HFFc6 (cell line): ENCODE results near the gene CIB4. TPM values are rescaled to one million over a fixed set of nuclear protein-coding genes. Genes with fewer than 3 reads are reported as not detected.

Experiments
- DNase-seq: peaks from one replicate; pipeline ENCODE4 v3.0.0-alpha.2; 2018
- H3K27ac Mint-ChIP-seq: 2 replicates; pipeline ENCODE4 v1.8.0; 2020; ENCODE audit warnings: mild to moderate bottlenecking, mixed read lengths
- H3K27me3 Mint-ChIP-seq: 2 replicates; pipeline ENCODE4 v1.8.0; 2021; ENCODE audit warnings: mild to moderate bottlenecking, moderate library complexity, mixed read lengths; ENCODE audit not compliant: insufficient read depth
- H3K36me3 Mint-ChIP-seq: 2 replicates; pipeline ENCODE4 v1.8.0; 2021; ENCODE audit warnings: low read depth, mixed read lengths
- H3K4me1 Mint-ChIP-seq: 2 replicates; pipeline ENCODE4 v1.8.0; 2020; ENCODE audit warnings: low read depth, mixed read lengths
- H3K4me3 Mint-ChIP-seq: 2 replicates; pipeline ENCODE4 v1.8.0; 2020; ENCODE audit warnings: mild to moderate bottlenecking, moderate library complexity, mixed read lengths
- H3K9me3 Mint-ChIP-seq: 2 replicates; pipeline ENCODE4 v1.8.0; 2020; ENCODE audit warnings: mild to moderate bottlenecking, mixed read lengths
- total RNA-seq, 6 experiments: library from RNA; stranded (reverse); fragmentation: NEBNext Ultra II Directional; extraction: Animal tissue kit (Norgen Biotek cat#: 25700); gene quantifications; 2 replicates in 1 of 6; 3 replicates in 5 of 6; pipeline ENCODE4 v1.2.3, GENCODE V29; 2021
- TF ChIP-seq, protein P1 (sequence below): fragments of 200-600 bp; sonication (generic); IDR thresholded peaks from 2 replicates; pipeline ENCODE4 v1.5.0; 2021; ENCODE audit warnings: antibody characterized with exemption, mild to moderate bottlenecking

The CIB4 gene
- total RNA-seq, 6 experiments from 2014 or later, result not detected

DNA sequence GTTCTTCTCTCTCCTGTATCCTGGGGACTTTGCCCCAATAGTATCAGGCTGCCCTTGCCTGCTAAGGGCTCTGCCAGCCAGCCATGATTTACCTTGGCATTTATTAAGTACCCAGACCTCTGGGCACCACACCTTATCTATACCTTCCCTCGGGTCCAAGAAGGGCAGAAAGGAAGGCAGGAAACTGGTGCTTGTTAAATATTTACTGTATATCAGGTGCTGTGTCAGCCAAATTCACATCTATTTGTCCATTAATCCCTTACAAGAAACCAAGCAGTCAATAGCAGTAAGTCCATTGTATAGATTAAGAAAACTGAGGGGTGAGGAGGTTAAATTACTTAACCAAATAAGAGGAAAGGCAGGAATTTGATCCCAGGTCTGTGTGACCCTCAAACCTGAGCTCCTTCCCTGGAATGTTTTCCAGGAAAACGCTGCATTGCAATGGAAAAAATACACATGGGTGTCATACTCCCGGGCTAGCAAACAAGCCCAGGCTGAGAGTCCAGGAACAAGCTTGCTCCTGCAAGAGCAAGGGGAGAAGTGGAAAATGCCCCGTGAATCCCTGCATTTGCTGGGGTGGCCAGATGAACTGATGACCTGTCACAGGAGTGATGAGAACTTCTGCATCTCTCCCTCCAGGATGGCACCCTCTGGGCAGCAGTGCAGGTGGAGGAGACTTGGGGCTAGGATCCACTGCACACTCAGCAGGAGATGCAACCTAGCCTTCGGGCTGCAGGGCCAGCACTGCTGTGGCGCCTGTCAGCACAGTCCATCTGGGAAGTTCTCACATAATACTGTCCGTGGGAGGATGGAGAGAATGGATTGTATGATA lies 30.4 kb downstream of the CIB4 start:
- Mint-ChIP-seq H3K9me3 (no peaks in the 10 kb centered on the region), H3K4me1 (no peaks in the 10 kb centered on the region), H3K27me3 (peaks cover 58% of the 10 kb centered on the region), H3K36me3 (no peaks in the 10 kb centered on the region), H3K4me3 (no peak overlapping the region), H3K27ac (no peak overlapping the region)
- TF ChIP-seq, protein P1, sequence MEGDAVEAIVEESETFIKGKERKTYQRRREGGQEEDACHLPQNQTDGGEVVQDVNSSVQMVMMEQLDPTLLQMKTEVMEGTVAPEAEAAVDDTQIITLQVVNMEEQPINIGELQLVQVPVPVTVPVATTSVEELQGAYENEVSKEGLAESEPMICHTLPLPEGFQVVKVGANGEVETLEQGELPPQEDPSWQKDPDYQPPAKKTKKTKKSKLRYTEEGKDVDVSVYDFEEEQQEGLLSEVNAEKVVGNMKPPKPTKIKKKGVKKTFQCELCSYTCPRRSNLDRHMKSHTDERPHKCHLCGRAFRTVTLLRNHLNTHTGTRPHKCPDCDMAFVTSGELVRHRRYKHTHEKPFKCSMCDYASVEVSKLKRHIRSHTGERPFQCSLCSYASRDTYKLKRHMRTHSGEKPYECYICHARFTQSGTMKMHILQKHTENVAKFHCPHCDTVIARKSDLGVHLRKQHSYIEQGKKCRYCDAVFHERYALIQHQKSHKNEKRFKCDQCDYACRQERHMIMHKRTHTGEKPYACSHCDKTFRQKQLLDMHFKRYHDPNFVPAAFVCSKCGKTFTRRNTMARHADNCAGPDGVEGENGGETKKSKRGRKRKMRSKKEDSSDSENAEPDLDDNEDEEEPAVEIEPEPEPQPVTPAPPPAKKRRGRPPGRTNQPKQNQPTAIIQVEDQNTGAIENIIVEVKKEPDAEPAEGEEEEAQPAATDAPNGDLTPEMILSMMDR, result no peak
- no peak for DNase-seq

DNA sequence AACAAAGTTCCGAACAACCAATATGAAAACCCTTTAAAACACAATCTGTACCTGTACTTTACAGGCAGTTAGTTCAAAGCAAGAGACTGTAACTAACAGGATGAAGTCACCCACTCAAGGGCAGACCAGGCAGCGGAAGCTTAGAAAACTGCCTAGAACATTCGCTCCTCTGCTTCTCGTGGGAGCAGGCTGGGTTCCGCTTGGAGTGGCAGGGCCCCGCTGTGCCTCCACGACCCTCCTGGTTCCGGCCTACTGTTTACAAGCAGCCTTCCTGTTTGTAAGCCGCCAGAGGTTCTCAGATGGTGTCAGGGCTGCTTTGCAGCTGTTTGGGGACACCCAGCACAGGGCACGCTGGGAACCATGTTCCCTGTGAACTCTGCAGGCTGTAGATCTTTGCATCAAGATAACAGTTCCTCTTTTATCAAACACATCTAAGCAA lies 31.3 kb downstream of the CIB4 start:
- Mint-ChIP-seq H3K4me1 (no peaks in the 10 kb centered on the region), H3K36me3 (no peaks in the 10 kb centered on the region), H3K27me3 (peaks cover 53% of the 10 kb centered on the region), H3K9me3 (no peaks in the 10 kb centered on the region), H3K4me3 (no peak overlapping the region), H3K27ac (no peak overlapping the region)
- no peak for DNase-seq
- TF ChIP-seq, protein P1, result no peak

DNA sequence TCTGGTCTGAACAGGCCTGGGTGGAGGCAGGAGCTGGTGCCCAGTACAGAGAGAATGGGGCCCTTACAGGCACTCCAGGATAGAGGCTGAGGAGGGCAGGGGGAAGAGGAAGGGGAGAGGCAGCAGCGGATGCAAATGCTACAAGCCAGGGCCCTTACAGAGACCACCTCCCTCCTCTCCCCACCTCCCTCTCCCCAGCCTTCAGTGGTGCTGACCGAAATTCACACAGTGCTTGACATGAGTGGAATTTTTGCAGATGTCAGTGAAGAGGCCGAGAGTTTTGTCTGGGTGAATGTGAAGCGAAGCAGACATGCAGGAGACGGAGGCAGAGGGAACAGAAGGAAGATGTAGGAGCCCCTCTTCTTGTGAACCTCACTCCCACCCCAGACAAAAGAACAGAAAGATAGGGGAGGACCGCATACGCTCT lies 31.9 kb downstream of the CIB4 start:
- Mint-ChIP-seq H3K27ac (no peak overlapping the region), H3K9me3 (no peaks in the 10 kb centered on the region), H3K4me1 (no peaks in the 10 kb centered on the region), H3K27me3 (peaks cover 47% of the 10 kb centered on the region), H3K36me3 (no peaks in the 10 kb centered on the region), H3K4me3 (no peak overlapping the region)
- no peak for DNase-seq
- TF ChIP-seq, protein P1, result no peak

DNA sequence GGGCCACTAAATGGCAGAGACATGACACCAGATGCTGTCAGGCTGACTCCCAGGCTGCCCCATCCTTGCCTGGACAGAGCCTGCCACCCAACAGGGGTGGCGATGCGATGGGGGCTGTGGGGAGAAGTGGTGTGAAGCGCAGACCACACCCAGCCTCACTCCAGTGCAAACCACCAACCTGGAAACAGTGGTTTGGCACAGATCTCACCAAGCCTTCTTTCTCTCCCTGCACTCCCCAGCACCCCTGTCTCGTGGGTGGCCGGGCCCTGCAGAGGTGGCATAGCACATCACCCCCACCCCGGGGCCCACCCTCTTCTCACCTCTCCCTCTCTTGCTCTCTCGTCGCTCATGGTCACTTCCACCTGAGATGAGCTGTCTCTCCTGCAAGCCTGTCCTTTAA lies 32.6 kb downstream of the CIB4 start:
- peaks cover 49% of the 10 kb centered on the region for H3K27me3 Mint-ChIP-seq
- H3K9me3 Mint-ChIP-seq, result no peaks in the 10 kb centered on the region
- no peak overlapping the region for H3K27ac Mint-ChIP-seq
- no peak for DNase-seq
- H3K4me3 Mint-ChIP-seq, result no peak overlapping the region
- TF ChIP-seq, protein P1, result no peak
- no peaks in the 10 kb centered on the region for H3K4me1 Mint-ChIP-seq
- no peaks in the 10 kb centered on the region for H3K36me3 Mint-ChIP-seq

DNA sequence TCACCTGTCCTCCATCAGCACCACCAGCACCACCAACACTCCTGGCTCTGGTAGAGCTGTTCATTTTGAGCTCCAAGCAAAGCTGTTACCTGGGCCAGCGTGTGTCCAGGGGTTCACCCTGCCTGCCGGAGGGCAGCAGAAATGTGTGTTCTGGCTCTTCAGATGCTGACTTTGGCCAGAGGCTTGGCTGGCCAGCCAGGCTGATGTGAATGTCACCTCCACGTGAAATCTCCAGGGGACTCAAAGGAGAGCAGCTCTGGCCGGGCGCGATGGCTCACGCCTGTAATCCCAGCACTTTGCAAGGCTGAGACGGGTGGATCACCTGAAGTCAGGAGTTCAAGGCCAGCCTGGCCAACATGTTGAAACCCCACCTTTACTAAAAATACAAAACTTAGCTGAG lies 33.5 kb downstream of the CIB4 start:
- H3K4me1 Mint-ChIP-seq, result no peaks in the 10 kb centered on the region
- DNase-seq, result no peak
- H3K27ac Mint-ChIP-seq, result no peak overlapping the region
- TF ChIP-seq, protein P1, result no peak
- no peak overlapping the region for H3K4me3 Mint-ChIP-seq
- H3K36me3 Mint-ChIP-seq, result no peaks in the 10 kb centered on the region
- H3K9me3 Mint-ChIP-seq, result no peaks in the 10 kb centered on the region
- peaks cover 50% of the 10 kb centered on the region for H3K27me3 Mint-ChIP-seq
